ENCODE results near the gene DGKI. TPM values are rescaled to one million over a fixed set of nuclear protein-coding genes. Genes with fewer than 3 reads are reported as not detected.
A peak's percentile ranks its signal among the peaks of the same experiment; 100 is the strongest.

The DGKI gene
- total RNA-seq, 1 experiment from 2014 or later: not detected

GRCh38 chr7:137593115-137593711, 253.6 kb downstream of the DGKI start:
- Histone ChIP-seq H3K27ac (ENCODE audit: low read length) (no peak overlapping the region), H3K9me3 (ENCODE audit: control insufficient read depth, insufficient read depth, low read depth, low read length) (no peaks in the 10 kb centered on the region), H3K36me3 (ENCODE audit: control insufficient read depth, insufficient read depth, low read length) (no peaks in the 10 kb centered on the region), H3K4me1 (ENCODE audit: control insufficient read depth, insufficient read depth, low read length) (no peaks in the 10 kb centered on the region), H3K27me3 (ENCODE audit: control insufficient read depth, insufficient read depth, low read length) (peaks cover 8% of the 10 kb centered on the region), H3K4me3 (ENCODE audit: low read depth in 2 of 2, low read length in 2 of 2) (no peak overlapping the region)
- CTCF ChIA-PET: no interaction called here
- no peak for TF ChIP-seq CTCF (IDR thresholded peaks at IDR 0.05)
- no peak for TF ChIP-seq REST (IDR thresholded peaks at IDR 0.05; ENCODE audit: insufficient read depth in 1 of 2, low read depth in 2 of 2, low read length in 1 of 2)
- no peak for TF ChIP-seq POLR2AphosphoS5 (IDR thresholded peaks at IDR 0.05; ENCODE audit: low read depth, low read length)
- TF ChIP-seq TCF7L2 (IDR thresholded peaks at IDR 0.05; ENCODE audit: low read depth, low read length): no peak
- no peak for TF ChIP-seq SIN3A (IDR thresholded peaks at IDR 0.05; ENCODE audit: borderline replicate concordance, insufficient read depth, low read depth, low read length)
- in situ Hi-C loops (cut with HindIII; ENCODE audit: low pct_unique_long_range_greater_than_20kb, low sequenced_read_pairs) (no loop called here), intact Hi-C loops (cut with micrococcal nuclease; ENCODE audit: unreplicated experiment) (loop anchor here (10.0 kb wide), 1 partner anchor 428 kb away; no protein-coding TSS in a partner anchor)
- DNase-seq (ENCODE audit: low read depth, low spot score): no peak
- ATAC-seq: no peak
- POLR2A ChIA-PET: no interaction called here
- BruUV-seq (replicated peaks): no TSS peak

- ChIA-PET POLR2A (no interaction called here), CTCF (no interaction called here)
- intact Hi-C loops (cut with micrococcal nuclease; ENCODE audit: unreplicated experiment): loop anchor here (10.0 kb wide), 1 partner anchor 428 kb away; no protein-coding TSS in a partner anchor
- TF ChIP-seq POLR2AphosphoS5 (IDR thresholded peaks at IDR 0.05; ENCODE audit: low read depth, low read length) (no peak), SIN3A (IDR thresholded peaks at IDR 0.05; ENCODE audit: borderline replicate concordance, insufficient read depth, low read depth, low read length) (no peak), TCF7L2 (IDR thresholded peaks at IDR 0.05; ENCODE audit: low read depth, low read length) (no peak), CTCF (IDR thresholded peaks at IDR 0.05) (peak; percentile 88), REST (IDR thresholded peaks at IDR 0.05; ENCODE audit: insufficient read depth in 1 of 2, low read depth in 2 of 2, low read length in 1 of 2) (no peak)
- peaks cover 1% of the 10 kb centered on the region; the same call in 1 of the 2 replicates for H3K27me3 ChIP-seq (ENCODE audit: control insufficient read depth, insufficient read depth, low read length)
- ATAC-seq (peak; percentile 91), DNase-seq (ENCODE audit: low read depth, low spot score) (peak; percentile 59)
- in situ Hi-C loops (cut with HindIII; ENCODE audit: low pct_unique_long_range_greater_than_20kb, low sequenced_read_pairs): no loop called here
- BruUV-seq (replicated peaks): no TSS peak
- no peak overlapping the region for H3K4me3 ChIP-seq (ENCODE audit: low read depth in 2 of 2, low read length in 2 of 2)
- H3K9me3 ChIP-seq (ENCODE audit: control insufficient read depth, insufficient read depth, low read depth, low read length): no peaks in the 10 kb centered on the region
- no peak overlapping the region for H3K27ac ChIP-seq (ENCODE audit: low read length)
- H3K4me1 ChIP-seq (ENCODE audit: control insufficient read depth, insufficient read depth, low read length): no peaks in the 10 kb centered on the region
- H3K36me3 ChIP-seq (ENCODE audit: control insufficient read depth, insufficient read depth, low read length): no peaks in the 10 kb centered on the region
Measured at GRCh38 chr7:137592232-137592896, 254.4 kb downstream of the DGKI start.
